ENCODE results near the gene SRM.

DNA sequence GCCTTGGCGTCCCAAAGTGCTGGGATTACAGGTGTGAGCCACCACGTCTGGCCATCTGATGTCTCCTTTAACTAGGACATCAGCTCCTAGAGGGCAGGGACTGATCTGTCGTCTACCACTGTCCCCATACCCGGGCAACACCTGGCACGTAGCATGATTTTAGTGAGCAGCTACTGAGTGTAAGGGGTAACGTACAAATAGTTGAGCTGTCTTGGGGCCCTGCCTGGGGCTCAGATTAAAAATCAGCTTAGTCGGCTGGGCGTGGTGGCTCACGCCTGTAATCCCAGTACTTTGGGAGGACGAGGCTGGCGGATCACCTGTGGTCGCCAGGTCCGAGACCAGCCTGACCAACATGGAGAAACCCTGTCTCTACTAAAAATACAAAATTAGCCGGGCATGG, 1.8 kb downstream of the SRM start:
- TF ChIP-seq, protein P1, sequence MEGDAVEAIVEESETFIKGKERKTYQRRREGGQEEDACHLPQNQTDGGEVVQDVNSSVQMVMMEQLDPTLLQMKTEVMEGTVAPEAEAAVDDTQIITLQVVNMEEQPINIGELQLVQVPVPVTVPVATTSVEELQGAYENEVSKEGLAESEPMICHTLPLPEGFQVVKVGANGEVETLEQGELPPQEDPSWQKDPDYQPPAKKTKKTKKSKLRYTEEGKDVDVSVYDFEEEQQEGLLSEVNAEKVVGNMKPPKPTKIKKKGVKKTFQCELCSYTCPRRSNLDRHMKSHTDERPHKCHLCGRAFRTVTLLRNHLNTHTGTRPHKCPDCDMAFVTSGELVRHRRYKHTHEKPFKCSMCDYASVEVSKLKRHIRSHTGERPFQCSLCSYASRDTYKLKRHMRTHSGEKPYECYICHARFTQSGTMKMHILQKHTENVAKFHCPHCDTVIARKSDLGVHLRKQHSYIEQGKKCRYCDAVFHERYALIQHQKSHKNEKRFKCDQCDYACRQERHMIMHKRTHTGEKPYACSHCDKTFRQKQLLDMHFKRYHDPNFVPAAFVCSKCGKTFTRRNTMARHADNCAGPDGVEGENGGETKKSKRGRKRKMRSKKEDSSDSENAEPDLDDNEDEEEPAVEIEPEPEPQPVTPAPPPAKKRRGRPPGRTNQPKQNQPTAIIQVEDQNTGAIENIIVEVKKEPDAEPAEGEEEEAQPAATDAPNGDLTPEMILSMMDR (IDR thresholded peaks at IDR 0.05; ENCODE audit: insufficient read depth, low read length, poor library complexity, severe bottlenecking): no peak
- no peak for TF ChIP-seq EZH2phosphoT487 (conservative IDR thresholded peaks at IDR 0.05; ENCODE audit: low read length)
